GM12878 (cell line): ENCODE data around the gene ANAPC16. TPM values are rescaled to one million over a fixed set of nuclear protein-coding genes. Genes with fewer than 3 reads are reported as not detected.

ENCODE experiments used
- BCL11A ChIP-seq: IDR thresholded peaks from 2 replicates; pipeline ENCODE4 v1.6.1; 2011; ENCODE audit warnings: low read depth, low read length
- CREB1 ChIP-seq: IDR thresholded peaks from 2 replicates; pipeline ENCODE4 v1.6.1; 2012; ENCODE audit warnings: low read depth, mild to moderate bottlenecking, inconsistent platforms
- E2F8 ChIP-seq: fragments of 450-650 bp; IDR thresholded peaks from 2 replicates; pipeline ENCODE4 v1.6.1; 2018; ENCODE audit warnings: mild to moderate bottlenecking, low read depth, moderate library complexity; ENCODE audit not compliant: partially characterized antibody
- FOS ChIP-seq: IDR thresholded peaks from 3 replicates; pipeline ENCODE4 v1.6.1; 2011; ENCODE audit warnings: borderline replicate concordance; ENCODE audit not compliant: insufficient read length; ENCODE audit errors: extremely low read depth
- FOXM1 ChIP-seq: IDR thresholded peaks from 2 replicates; pipeline ENCODE4 v1.6.1; 2012; ENCODE audit warnings: low read depth, mild to moderate bottlenecking, inconsistent platforms, low read length, moderate library complexity
- GATAD2B ChIP-seq: fragments of 450-650 bp; conservative IDR thresholded peaks from 2 replicates; pipeline ENCODE4 v1.6.1; 2017; ENCODE audit warnings: low read depth, mild to moderate bottlenecking, moderate library complexity
- HDGF ChIP-seq: fragments of 450-650 bp; IDR thresholded peaks from 2 replicates; pipeline ENCODE4 v1.6.1; 2016; ENCODE audit warnings: antibody characterized with exemption
- KLF5 ChIP-seq: fragments of 450-650 bp; IDR thresholded peaks from 2 replicates; pipeline ENCODE4 v1.6.1; 2014; ENCODE audit warnings: mild to moderate bottlenecking; ENCODE audit not compliant: partially characterized antibody
- MTA2 ChIP-seq: fragments of 450-650 bp; IDR thresholded peaks from 2 replicates; pipeline ENCODE4 v1.6.1; 2016; ENCODE audit warnings: low read depth, mild to moderate bottlenecking, moderate library complexity
- MTA3 ChIP-seq: IDR thresholded peaks from 2 replicates; pipeline ENCODE4 v1.6.1; 2012; ENCODE audit warnings: low read length, inconsistent platforms, borderline replicate concordance
- NFIC ChIP-seq: IDR thresholded peaks from 2 replicates; pipeline ENCODE4 v1.6.1; 2012; ENCODE audit warnings: low read depth, mild to moderate bottlenecking, inconsistent platforms, low read length, moderate library complexity
- PAX8 ChIP-seq: fragments of 450-650 bp; IDR thresholded peaks from 2 replicates; pipeline ENCODE4 v1.6.1; 2017; ENCODE audit warnings: mild to moderate bottlenecking, moderate library complexity
- POU2F2 ChIP-seq: IDR thresholded peaks from 3 replicates; pipeline ENCODE4 v1.6.1; 2011; ENCODE audit warnings: low read depth, mild to moderate bottlenecking, low read length, borderline replicate concordance
- RAD51 ChIP-seq: fragments of 450-650 bp; IDR thresholded peaks from 2 replicates; pipeline ENCODE4 v1.6.1; 2016; ENCODE audit warnings: moderate library complexity, mild to moderate bottlenecking, inconsistent platforms
- RBBP5 ChIP-seq: fragments of 200-600 bp; sonication (generic); conservative IDR thresholded peaks from 2 replicates; pipeline ENCODE4 v1.6.1; 2016
- SMC3 ChIP-seq: IDR thresholded peaks from 2 replicates; pipeline ENCODE4 v1.6.1; 2011; ENCODE audit warnings: low read length, improper control_type of control experiment, borderline replicate concordance
- ZNF217 ChIP-seq: fragments of 450-650 bp; IDR thresholded peaks from 2 replicates; pipeline ENCODE4 v1.6.1; 2017; ENCODE audit warnings: antibody characterized with exemption, mild to moderate bottlenecking
- ZZZ3 ChIP-seq: IDR thresholded peaks from 2 replicates; pipeline ENCODE4 v1.6.1; 2011; ENCODE audit warnings: low read depth; ENCODE audit not compliant: control insufficient read depth, insufficient read length
- polyA plus RNA-seq, 11 experiments: library from polyadenylated mRNA; depleted of rRNA in 4 of 11; unstranded in 6 of 11; stranded (reverse) in 5 of 11; fragments of >200 nt; fragmentation: Nextera tagmentation in 4 of 11; fragmentation: Illumina TruSeq in 1 of 11; extraction: Ambion mirVana in 4 of 11; extraction: Trizol in 1 of 11; gene quantifications; 1 replicate in 1 of 11; 2 replicates in 10 of 11; pipeline versions ENCODE4 v1.2.1 to v1.2.3, GENCODE V29; 2011 to 2016; ENCODE audit warnings: inconsistent platforms in 2 of 11, missing spikeins in 2 of 11, low read depth in 1 of 11
- total RNA-seq, 4 experiments: library from RNA; depleted of rRNA in 3 of 4; stranded (reverse); fragments of >200 nt in 3 of 4; fragmentation: Illumina TruSeq in 1 of 4; extraction: Trizol in 1 of 4; gene quantifications; 2 replicates each; pipeline versions ENCODE4 v1.2.1 to v1.2.3, GENCODE V29; 2013 to 2021
- TF ChIP-seq, protein P1 (sequence below): IDR thresholded peaks from 2 replicates; pipeline ENCODE4 v1.6.1; 2011; ENCODE audit warnings: borderline replicate concordance, low read depth, mild to moderate bottlenecking, moderate library complexity, mixed read lengths, low read length; ENCODE audit not compliant: insufficient read depth; ENCODE audit errors: extremely low read length
- TF ChIP-seq, protein P2 (sequence below): IDR thresholded peaks from 2 replicates; pipeline ENCODE4 v1.6.1; 2011; ENCODE audit warnings: borderline replicate concordance, low read depth, mild to moderate bottlenecking, moderate library complexity, low read length; ENCODE audit not compliant: insufficient read depth, poor library complexity, severe bottlenecking
- TF ChIP-seq, protein P3 (sequence below): IDR thresholded peaks from 2 replicates; pipeline ENCODE4 v1.6.1; 2011; ENCODE audit warnings: low read depth, mild to moderate bottlenecking, low read length, moderate library complexity, borderline replicate concordance; ENCODE audit errors: extremely low read depth

Gene ANAPC16
- total and polyA plus RNA-seq, 10 of the 15 experiments (the other 5 are each of a cell fraction or from before 2014, with no cell fraction given) = 66.9 to 208 (median 134) TPM

GRCh38 chr10:72276421-72277339 is 60.9 kb downstream of the ANAPC16 start (continued):
- TF ChIP-seq E2F8 (no peak), ZZZ3 (no peak), POU2F2 (peak; percentile 62), MTA3 (peak; percentile 97; the same call in 1 of the 2 replicates), RBBP5 (no peak), KLF5 (no peak), PAX8 (no peak), NFIC (0 out of 2 replicates have a peak, but pooled peaks have one; percentile 16), SMC3 (0 out of 2 replicates have a peak, but pooled peaks have one; percentile 13), CREB1 (no peak), BCL11A (peak; percentile 17; the same call in 1 of the 2 replicates), HDGF (no peak), MTA2 (no peak), FOXM1 (peak; percentile 61; the same call in 1 of the 2 replicates), GATAD2B (no peak), FOS (no peak), RAD51 (peak; percentile 31; the same call in 1 of the 2 replicates), ZNF217 (no peak)
- TF ChIP-seq, protein P1, sequence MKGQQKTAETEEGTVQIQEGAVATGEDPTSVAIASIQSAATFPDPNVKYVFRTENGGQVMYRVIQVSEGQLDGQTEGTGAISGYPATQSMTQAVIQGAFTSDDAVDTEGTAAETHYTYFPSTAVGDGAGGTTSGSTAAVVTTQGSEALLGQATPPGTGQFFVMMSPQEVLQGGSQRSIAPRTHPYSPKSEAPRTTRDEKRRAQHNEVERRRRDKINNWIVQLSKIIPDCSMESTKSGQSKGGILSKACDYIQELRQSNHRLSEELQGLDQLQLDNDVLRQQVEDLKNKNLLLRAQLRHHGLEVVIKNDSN = no peak
- TF ChIP-seq, protein P2, sequence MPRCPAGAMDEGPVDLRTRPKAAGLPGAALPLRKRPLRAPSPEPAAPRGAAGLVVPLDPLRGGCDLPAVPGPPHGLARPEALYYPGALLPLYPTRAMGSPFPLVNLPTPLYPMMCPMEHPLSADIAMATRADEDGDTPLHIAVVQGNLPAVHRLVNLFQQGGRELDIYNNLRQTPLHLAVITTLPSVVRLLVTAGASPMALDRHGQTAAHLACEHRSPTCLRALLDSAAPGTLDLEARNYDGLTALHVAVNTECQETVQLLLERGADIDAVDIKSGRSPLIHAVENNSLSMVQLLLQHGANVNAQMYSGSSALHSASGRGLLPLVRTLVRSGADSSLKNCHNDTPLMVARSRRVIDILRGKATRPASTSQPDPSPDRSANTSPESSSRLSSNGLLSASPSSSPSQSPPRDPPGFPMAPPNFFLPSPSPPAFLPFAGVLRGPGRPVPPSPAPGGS = no peak
- TF ChIP-seq, protein P3, sequence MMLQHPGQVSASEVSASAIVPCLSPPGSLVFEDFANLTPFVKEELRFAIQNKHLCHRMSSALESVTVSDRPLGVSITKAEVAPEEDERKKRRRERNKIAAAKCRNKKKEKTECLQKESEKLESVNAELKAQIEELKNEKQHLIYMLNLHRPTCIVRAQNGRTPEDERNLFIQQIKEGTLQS = 0 out of 2 replicates have a peak, but pooled peaks have one; percentile 10
